Measurements from ENCODE around the gene SLC12A6.
"Not testable (repeated sequence)": the region's sequence is repeated elsewhere in the genome, so short reads cannot be mapped to it uniquely, and the experiment has no call there.

Gene SLC12A6

DNA sequence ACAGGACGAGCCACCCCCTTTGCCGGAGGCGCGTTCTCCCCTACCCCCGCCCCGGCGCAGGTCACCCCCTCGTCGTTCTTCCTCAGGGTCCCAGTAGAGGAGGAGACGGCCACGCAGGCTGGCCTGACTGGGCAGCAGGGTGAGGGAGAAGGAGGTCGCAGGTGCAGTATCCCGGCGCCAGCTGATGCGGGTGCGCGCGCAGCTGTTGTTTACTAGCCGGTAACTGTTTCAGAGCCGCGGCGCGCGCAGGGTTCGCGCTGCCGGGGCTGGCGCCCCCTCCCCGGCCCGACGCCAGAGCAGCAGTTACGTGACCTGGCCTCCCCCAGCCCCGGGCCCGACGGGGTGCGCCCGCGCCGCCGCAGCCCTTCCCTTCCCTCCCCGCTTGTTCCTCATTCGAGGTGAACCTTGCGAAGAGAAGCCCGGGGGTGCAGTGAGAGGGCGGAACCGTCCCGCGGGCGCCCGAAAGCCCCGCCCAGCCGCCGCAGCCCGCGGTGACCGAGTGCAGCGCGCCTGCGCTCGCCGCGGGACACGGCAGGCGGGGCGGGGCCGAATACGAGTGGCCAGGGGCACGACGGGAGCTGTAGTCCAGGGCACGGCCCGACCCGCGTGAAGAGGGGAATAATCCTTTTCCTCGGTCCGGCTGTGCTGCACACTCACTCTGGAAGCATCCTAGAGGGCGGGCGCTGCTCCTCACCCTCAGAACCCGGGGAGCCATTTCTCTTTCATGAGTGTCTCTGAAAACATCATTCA lies at the start of gene SLC12A6:
Gene SLC12A6, minus strand, starts transcription at position 225 of the 750 bp plus-strand sequence. CDS start 1,101 bp downstream, outside the sequence.
- peak; percentile 52 to 97 (median 85) for DNase-seq

DNA sequence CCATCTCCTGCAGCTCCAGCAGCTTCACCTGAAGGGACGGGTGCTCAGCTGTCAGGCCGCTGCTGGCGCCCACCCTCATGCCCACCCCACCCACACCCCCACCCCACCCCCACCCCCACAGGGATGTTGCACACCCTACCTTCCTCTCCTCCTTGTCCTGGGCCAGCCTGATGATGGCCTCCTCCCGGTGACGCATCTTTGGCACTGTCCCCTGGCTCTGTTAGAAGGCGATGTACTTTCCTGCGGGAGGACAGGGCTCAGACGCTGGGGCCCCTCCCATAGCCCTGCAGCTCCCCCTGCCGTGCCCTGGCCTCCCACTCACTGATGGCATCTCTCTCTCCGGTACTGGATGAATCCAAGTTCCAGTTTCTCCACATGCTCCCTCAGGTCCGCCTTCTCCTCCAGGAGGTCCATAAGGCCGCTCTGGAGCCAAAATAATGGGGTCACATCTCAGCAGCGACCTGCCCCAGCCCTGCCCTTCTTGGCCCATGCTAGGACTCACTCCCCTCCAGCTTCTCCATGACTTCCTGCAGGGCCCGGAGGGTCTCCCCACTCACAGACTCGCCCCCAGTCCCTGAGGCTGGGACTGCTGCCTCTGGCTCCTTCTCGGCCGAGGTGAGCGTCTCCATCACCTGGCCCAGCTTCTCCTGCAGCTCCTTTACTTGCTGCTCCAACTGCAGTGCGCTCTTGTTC lies 44.4 kb upstream of the SLC12A6 start:
- DNase-seq: not testable (repeated sequence)

DNA sequence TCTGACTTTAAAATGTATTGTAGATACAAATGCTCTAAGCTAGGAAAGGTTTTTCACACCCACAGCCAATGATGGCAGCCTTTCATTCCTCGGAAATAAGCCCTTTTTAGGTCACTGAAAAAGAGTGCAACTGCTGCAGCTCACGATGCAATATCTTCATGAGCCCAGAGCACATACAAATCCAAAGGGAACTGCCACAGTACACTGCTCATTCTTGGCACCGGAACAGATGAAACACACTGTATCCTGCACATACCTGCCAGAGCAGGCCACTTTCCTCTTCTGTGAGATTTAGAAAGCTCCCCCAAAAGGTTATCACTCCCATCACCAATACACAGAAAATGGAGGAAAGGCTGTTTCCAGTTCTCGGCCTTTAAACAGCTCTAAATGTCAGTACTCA lies 42.9 kb upstream of the SLC12A6 start:
- DNase-seq: not testable (repeated sequence)

DNA sequence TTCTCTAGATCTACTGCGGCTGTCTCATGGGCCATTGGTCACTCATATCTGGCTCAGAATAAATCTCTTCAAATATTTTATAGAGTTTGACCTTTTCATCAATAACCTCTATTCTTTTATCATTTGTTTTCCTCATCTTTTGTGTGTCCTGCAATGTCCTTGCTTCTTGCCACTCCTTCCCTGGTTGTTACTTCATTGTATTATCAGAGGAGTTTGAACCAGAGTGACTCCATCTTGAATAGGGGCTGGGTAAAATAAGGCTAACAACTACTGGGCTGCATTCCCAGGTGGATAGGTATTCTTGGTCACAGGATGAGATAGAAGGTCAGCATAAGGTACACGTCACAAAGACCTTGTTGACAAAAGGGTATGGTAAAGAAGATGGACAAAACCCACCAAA lies 39.3 kb upstream of the SLC12A6 start:
- no peak for DNase-seq

DNA sequence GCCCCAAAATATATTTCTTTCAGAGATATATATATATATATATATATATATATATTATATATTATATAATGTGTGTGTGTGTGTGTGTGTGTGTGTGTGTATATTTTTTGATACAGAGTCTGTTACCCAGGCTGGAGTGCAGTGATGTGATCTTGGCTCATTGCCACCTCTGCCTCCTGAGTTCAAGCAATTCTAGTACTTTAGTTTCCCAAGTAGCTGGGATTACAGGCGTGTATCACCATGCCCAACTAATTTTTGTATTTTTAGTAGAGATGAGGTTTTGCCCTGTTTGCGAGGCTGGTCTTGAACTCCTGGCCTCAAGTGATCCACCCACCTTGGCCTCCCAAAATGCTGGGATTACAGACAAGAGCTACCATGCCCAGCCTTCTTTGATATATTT lies 38.0 kb upstream of the SLC12A6 start:
- not testable (repeated sequence) for DNase-seq

DNA sequence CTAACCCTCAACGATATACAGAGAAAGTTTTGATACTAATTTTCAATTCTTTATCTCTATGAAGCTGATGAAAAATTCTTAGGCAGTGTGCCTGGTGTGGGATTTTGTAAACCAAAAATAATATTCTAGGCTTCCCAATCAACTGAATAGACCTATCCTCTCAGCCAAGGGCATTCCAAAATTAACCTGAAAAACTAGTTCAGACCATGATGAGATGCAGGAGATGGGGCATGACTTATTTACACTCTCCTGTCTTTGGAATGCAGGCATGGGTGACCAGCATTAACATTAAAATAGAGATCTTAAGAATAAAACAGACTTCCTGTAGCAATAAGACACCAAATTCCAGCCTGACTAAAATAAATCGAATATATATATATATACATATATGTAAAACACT lies 37.2 kb upstream of the SLC12A6 start:
- DNase-seq: no peak

DNA sequence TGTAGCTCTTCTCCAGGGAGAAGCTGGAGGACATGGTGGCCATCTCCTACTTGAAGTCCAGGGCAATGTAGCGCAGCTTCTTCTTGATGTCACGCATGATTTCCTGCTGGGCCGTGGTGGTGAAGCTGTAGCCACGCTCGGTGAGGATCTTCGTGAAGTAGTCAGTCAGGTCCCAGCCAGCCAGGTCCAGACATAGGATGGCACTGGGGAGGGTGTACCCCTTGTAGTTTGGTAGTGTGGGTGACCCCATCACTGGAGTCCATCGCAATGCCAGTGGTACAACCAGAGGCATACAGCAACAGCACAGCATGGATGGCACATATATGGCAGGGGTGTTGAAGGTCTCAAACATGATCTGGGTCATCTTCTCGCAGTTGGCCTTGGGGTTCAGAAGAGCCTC lies 36.4 kb upstream of the SLC12A6 start:
- DNase-seq: no peak

DNA sequence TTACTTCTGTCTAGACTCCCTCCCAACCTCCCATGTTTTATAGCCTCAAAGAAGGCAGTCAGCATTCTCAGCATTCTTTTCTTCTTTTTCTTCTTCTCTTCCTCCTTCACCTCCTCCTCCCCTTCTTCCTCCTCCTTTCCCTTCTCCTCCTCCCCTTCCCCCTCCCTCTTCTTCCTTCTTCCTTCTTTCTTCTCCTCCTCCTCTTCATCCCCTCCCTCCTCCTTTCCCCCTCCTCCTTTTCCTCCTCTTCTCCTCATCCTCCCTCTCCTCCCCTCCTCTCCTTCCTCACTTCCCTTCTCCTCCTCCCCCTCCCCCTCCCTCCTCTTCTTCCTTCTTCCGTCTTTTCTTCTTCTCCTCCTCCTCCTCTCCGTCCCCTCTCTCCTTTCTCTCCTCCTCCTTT lies 33.1 kb upstream of the SLC12A6 start:
- no peak for DNase-seq

DNA sequence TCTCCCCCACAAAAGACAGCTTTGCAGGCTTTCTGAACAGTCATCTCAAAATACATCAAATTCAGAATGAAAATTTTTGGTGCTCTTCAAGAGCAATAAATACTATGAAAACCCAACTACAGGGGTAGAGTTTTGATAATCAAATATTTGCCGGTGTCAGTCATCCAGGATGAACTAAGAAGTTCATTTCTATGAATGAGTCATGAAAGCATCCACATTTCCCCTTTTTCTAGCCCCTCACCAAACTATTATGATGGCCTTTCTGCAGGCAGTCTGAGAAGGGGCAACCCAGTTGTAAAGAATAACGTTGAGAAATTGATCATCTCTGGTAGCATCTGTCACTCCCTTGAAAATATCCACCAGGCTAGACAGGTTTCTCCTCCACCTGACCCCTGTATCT lies 32.5 kb upstream of the SLC12A6 start:
- DNase-seq: no peak

DNA sequence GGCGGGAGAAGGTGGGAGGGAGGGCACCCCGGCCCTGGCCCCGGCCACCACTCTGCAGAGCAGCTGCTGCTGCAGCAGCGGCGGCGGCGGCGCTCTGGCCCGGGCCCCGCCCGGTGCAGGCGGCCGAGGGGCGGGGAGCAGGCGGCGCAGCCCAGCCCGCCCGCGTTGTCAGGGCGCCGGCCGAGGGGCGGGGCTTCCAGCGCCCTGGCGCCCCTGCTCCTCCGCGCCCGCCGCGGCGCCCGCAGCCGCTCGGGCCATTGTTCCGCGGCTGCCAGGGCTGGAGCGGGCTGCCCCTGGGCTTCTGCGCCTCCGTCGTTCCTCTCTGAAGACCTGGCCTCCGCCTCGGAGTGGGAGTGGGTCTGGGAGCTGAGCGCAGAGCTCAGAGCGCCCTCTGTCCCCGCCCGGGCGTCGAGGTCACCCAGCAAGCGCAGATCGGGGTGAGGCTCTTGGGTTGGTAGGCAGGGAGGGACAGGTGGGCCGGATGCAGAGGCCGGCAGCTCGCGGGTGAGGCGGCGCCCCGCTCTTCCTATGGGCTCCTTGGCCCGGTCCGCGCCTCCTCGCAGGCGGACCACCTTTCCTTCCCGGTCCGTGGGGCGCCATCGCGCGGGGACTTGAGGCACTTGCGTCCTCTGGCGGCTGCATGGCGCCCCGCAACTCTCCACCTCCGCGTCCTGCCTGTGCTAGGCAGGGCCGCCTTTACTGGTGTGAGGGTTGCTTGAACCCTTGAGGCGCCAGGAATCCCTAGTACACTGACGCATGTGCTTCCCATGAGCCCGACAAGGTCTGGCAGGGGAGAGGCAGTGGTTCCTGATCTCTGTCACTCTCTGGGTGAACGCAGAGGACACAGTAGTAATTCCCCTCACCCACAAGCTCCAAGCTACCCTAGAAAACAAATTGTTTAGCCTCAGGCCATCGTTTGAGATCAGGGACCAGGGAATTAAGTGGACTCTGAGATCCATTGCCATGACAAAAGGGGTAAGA lies 29.8 kb upstream of the SLC12A6 start, which contains the start of gene LPCAT4:
Gene LPCAT4, minus strand, starts transcription at position 96 of the 981 bp plus-strand sequence. CDS start 96 bp downstream, outside the sequence.
- peak; percentile 42 to 95 (median 78) for DNase-seq

DNA sequence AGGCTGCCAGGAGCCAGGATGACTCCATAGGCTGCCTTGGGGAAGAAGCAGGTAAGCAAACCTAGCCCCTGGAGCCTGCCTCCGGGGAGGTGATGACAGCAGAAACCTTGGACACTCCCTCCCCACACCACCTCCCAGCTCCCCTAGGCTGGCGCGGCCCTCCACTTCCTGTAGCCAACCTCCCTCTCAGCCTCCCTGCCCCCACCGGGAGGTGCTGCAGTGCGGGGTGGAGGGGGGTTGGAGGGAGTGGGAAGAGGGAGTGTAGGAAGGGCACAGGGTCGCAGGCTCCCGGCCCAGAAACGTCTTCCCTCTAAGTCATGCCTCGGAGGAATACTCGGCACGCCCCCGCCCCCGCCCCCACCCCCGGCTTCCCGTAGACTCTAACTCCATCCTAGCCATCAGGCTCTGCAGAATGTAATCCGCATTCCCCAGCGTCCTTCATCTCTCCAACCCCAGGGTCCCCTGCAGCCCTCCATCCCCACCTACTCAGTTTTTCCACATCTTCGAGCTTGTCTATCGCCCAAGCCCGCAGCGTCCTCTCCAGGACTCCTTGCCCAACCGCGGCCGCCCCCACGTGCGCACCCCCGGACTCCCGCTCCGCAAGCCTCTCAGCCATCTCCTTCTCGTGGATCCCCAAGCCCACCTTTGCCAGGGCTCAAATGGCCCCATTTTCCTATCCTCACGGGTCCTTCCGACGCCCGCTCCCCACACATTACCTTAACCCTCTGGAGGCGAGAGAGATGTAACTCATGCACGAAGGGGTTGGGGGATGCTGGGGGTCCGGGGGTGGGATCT lies 28.9 kb upstream of the SLC12A6 start:
- peak in 38 of 51 donors; percentile 6 to 81 (median 31) for DNase-seq

DNA sequence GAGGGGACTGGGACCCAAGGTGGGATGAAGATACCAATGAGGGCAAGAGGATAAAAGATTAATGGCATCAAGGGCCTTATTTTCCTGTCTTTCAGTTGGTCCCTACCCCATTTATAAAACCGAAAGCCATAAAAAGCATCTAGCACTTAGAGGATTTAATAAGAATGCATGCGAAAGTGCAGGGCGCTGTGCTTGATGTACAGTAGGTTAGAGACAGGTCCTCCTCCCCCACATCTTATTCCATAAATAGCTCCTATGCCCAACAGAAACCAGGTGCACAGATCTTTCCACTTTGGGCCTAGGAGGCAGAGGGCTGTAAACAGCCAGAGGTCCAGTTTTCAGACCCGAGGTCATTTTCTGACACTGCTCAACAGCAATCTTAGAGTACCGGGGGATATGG lies 28.3 kb upstream of the SLC12A6 start:
- peak in 2 of 51 donors; percentile 41 to 60 for DNase-seq

DNA sequence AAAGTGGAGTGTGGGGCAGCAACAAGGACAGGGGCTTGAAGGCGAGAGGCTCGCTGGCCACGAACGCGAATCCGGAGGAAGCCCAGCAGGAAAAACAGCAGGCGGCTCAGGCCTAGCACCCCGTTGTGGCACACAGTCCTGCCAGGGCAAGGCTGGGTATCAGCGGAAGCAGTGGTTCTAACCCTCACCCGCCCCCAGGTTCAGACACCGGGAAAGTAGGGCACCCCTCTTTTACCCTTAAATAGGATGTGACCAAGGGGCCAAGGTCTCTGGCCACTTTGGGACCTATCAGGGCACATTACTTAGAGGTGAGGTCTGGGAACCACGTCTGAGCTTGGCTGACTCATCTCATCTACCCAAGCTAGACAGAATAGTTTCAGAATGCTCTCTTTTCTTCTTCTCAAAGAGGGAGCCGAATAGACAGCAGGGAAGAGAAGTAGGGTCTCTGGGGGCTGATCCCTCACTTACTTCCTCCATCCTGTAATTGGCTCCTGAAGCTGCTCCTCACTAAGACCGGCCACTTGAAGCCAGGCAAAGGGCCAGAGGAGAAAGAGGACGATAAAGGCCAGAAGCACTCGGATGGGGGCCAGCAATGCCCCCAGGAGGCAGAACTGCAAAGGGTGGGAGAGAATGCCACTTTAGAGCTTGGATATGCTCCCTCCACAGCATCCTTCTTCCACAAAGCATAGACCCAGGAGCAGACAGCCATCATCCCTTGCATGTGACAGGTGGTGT lies 27.7 kb upstream of the SLC12A6 start:
- peak in 1 of 51 donors; percentile 6 for DNase-seq

DNA sequence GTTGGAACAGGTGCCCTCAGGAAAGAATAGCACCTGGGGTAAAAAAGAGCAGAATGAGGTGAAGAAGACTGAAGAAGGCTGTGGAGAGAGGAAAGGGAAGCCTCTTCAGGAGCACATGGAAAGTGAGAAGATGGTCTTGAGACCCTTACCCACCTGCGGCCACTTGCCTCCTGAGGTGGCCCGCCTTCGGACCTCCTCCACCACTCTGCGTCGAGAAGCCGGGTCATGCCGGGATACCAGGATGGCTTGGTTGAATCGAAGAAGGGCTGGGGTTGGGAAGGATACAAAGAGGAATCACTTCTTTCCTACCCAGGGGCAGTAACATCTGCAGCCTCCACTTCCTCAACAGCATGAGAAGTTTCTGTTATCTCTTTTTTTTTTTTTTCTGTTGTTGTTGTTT lies 26.5 kb upstream of the SLC12A6 start:
- DNase-seq: no peak

DNA sequence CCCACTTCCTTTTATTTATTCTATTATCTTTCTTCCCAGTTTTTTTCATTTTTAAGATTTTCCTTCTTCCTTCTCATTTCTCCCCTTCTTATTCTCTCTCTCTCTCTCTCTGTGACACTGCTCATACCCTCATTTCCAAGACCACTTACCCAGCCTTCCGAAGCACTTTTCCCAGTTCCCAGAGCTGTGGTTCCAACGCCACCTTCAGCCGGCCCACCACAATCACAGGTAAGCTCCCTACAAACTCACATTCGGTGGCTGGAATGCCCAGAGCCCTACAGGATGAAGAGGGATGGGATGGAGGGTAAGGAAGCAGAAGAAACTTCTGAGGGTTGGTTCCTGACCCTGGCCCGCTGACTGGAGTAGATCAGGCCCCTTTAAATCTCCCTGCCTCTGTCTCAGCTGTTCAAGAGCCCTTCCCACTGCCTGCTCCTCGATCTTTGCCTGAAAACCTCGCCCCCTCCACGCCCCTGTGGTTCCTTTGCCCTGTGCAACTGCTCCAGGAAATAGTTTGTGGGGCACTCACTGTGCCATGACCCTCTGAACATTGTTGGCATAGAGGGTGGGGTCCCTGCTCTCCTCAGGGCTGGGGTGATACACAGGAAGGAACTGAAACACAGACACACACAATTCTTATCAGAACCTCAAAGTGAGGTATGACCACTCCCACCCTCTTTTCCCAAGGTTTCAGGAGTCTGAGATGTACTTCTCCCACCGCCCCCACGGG lies 24.6 kb upstream of the SLC12A6 start:
- no peak for DNase-seq

DNA sequence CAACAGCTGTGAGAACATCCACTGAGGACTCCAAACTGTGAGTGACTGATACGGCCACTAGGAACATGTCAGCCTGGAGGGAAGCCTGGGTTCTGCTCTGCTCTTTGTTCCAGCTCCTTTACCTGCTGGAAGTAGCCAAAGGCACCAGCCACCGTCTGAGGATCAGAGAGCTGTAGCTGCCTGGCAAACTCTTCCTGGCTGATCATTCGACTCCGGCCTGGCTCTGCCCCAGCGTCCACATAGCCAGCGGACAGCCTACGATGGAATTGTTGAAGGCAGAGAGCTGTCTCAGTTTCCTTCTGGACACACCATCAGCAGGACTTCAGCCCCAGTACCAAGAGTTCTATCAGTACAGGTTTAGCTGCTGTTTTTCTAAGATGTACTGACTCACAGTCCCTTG lies 23.7 kb upstream of the SLC12A6 start:
- no peak for DNase-seq

DNA sequence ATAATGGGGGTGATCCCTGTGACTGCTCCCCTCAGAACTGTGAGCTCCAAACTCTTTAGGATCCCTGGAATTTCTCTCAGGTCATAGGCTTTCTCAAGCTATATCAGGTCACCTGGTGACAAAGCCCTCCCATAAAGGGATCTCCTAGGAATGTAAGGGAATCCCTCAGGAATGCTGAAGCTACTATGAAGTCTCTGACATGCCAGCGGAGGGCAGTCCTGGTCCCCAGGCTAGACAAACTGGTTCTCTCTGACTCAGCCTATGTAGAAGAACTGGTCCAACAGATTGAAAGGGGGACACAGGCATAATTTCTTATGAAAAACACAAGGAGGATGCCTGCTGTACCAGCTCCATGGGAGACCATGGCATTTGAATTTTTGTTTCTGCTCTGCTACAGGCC lies 22.7 kb upstream of the SLC12A6 start:
- DNase-seq: no peak

DNA sequence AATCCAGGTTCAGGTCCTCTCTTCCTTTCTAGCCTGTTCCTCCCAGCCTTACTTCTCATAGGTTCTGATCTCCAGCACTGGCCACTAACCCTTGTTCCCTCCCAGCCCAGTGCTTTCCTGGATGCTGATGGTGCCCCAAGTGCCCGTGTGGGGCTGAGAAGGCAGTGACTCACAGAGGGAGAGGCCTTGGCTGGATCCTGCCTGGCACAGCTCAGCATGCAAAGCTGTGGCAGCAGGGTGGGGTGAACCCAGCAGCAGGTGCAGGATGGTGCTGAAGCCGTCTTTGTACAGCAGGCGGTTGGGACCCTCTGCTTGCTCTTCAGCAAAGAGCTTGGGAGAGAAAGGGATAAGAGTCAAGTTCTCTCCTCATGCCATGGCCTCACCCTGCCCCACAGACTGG lies 21.8 kb upstream of the SLC12A6 start:
- no peak for DNase-seq

DNA sequence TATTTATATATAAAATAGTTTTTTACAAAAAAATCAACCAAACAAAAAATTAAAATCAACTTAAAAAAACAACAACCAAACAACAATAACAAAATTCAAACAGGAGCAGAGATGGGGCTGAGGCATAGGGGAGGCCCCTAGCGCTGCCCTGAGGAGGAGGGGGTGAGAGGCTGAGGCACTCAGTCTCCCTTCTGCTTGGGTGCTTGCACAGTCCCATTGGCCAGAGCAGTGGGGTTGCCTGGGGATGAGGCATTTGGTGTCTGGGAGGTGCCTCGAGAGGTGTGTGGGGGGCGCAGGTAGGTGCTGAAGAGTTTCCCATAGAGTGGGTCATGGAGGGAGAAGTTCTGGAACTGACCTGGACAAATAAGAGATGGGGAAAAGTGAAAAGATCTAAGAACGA lies 21.4 kb upstream of the SLC12A6 start:
- no peak for DNase-seq

Data from hypothalamus (tissue), 51 donors.